Kidney capillary endothelial cell (primary cell): Measurements from ENCODE around the gene SLC35F3.
"Not testable (repeated sequence)": the region's sequence is repeated elsewhere in the genome, so short reads cannot be mapped to it uniquely, and the experiment has no call there.

Experiments used
- DNase-seq: peaks from one replicate; pipeline ENCODE4 v3.0.0-alpha.2; 2018; ENCODE audit warnings: low spot score

Gene SLC35F3

GRCh38 chr1:234107416-234108021 lies 203.0 kb downstream of the SLC35F3 start:
- no peak for DNase-seq

GRCh38 chr1:234108921-234109320 lies 204.4 kb downstream of the SLC35F3 start:
- no peak for DNase-seq

- no peak for DNase-seq
These were observed 205.4 kb downstream of the SLC35F3 start for GRCh38 chr1:234109840-234110239.

- peak; percentile 50 for DNase-seq
These were observed 207.1 kb downstream of the SLC35F3 start for GRCh38 chr1:234111458-234112142.

- peak; percentile 51 for DNase-seq
These were observed 210.3 kb downstream of the SLC35F3 start for GRCh38 chr1:234114648-234115307.

GRCh38 chr1:234118911-234119310 lies 214.4 kb downstream of the SLC35F3 start:
- no peak for DNase-seq

- DNase-seq, result no peak
These were observed 215.0 kb downstream of the SLC35F3 start for GRCh38 chr1:234119431-234119830.

GRCh38 chr1:234120327-234120944 lies 216.0 kb downstream of the SLC35F3 start:
- DNase-seq, result no peak

GRCh38 chr1:234121659-234122058 lies 217.2 kb downstream of the SLC35F3 start:
- not testable (repeated sequence) for DNase-seq

- DNase-seq, result not testable (repeated sequence)
These were observed 218.1 kb downstream of the SLC35F3 start for GRCh38 chr1:234122571-234122970.

- DNase-seq, result no peak
These were observed 219.4 kb downstream of the SLC35F3 start for GRCh38 chr1:234123867-234124266.

- DNase-seq, result peak; percentile 40
These were observed 220.8 kb downstream of the SLC35F3 start for GRCh38 chr1:234125283-234125682.

GRCh38 chr1:234125714-234126113 lies 221.2 kb downstream of the SLC35F3 start:
- DNase-seq, result no peak

- no peak for DNase-seq
These were observed 222.7 kb downstream of the SLC35F3 start for GRCh38 chr1:234127026-234127671.

GRCh38 chr1:234132795-234133194 lies 228.3 kb downstream of the SLC35F3 start:
- DNase-seq, result no peak

- DNase-seq, result no peak
These were observed 230.4 kb downstream of the SLC35F3 start for GRCh38 chr1:234134878-234135277.

GRCh38 chr1:234135501-234135900 lies 231.0 kb downstream of the SLC35F3 start:
- DNase-seq, result no peak

- no peak for DNase-seq
These were observed 231.6 kb downstream of the SLC35F3 start for GRCh38 chr1:234136073-234136472.

GRCh38 chr1:234139966-234140365 lies 235.5 kb downstream of the SLC35F3 start:
- peak; percentile 92 for DNase-seq

- no peak for DNase-seq
These were observed 235.9 kb downstream of the SLC35F3 start for GRCh38 chr1:234140388-234140787.

GRCh38 chr1:234141006-234141405 lies 236.5 kb downstream of the SLC35F3 start:
- DNase-seq, result no peak

GRCh38 chr1:234143681-234144080 lies 239.2 kb downstream of the SLC35F3 start:
- no peak for DNase-seq
